ENCODE results near the gene MINDY4B.

GRCh38 chr3:150911771-150912170 is 6.5 kb upstream of the MINDY4B start:
- no peak for TF ChIP-seq EP300 (IDR thresholded peaks at IDR 0.05)
- TF ChIP-seq CTCF (IDR thresholded peaks at IDR 0.05), result no peak
- TF ChIP-seq POLR2A (IDR thresholded peaks at IDR 0.05), result no peak

Data from tibial nerve (tissue), 4 donors.